Brain microvascular endothelial cell (primary cell): ENCODE results near the gene BABAM2.

ENCODE experiments used
- DNase-seq: peaks from one replicate; pipeline ENCODE4 v3.0.0-alpha.2; 2020
- H3K27ac ChIP-seq: fragments of 250-450 bp; sonication (Bioruptor Pico); 2 replicates; pipeline ENCODE4 v1.5.1; 2020; ENCODE audit warnings: mild to moderate bottlenecking, moderate library complexity
- H3K27me3 ChIP-seq: fragments of 250-450 bp; sonication (Bioruptor Pico); replicated peaks from 2 replicates; pipeline ENCODE4 v1.5.1; 2020; ENCODE audit warnings: mild to moderate bottlenecking
- H3K36me3 ChIP-seq: fragments of 250-450 bp; sonication (Bioruptor Pico); replicated peaks from 2 replicates; pipeline ENCODE4 v1.5.1; 2020; ENCODE audit warnings: mild to moderate bottlenecking
- H3K4me3 ChIP-seq: 2 replicates; pipeline ENCODE4 v1.5.1; 2011; ENCODE audit warnings: low read depth, mild to moderate bottlenecking, control low read depth, low read length, moderate library complexity
- CTCF ChIP-seq: IDR thresholded peaks from 2 replicates; pipeline ENCODE4 v1.5.1; 2011; ENCODE audit warnings: low read depth, mild to moderate bottlenecking, moderate library complexity, low read length, control low read depth, inconsistent platforms; ENCODE audit errors: missing control alignments
- in situ Hi-C: cut with HindIII; loops from 2 replicates; pipeline ENCODE4 v1.10.0; 2017; ENCODE audit warnings: low sequenced_read_pairs, low pct_ligation_motif_present

BABAM2 gene

GRCh38 chr2:28343971-28344715 lies 453.6 kb downstream of the BABAM2 start:
- H3K4me3 ChIP-seq, result no peak overlapping the region
- DNase-seq, result no peak
- H3K27ac ChIP-seq, result no peak overlapping the region
- H3K36me3 ChIP-seq, result no peaks in the 10 kb centered on the region
- in situ Hi-C loops, result no loop called here
- no peak for TF ChIP-seq CTCF
- no peaks in the 10 kb centered on the region for H3K27me3 ChIP-seq

GRCh38 chr2:28344756-28345373 lies 454.3 kb downstream of the BABAM2 start:
- TF ChIP-seq CTCF, result no peak
- in situ Hi-C loops, result no loop called here
- H3K4me3 ChIP-seq, result no peak overlapping the region
- DNase-seq, result no peak
- H3K36me3 ChIP-seq, result no peaks in the 10 kb centered on the region
- H3K27ac ChIP-seq, result no peak overlapping the region
- no peaks in the 10 kb centered on the region for H3K27me3 ChIP-seq

GRCh38 chr2:28345619-28346018 lies 455.1 kb downstream of the BABAM2 start:
- no peak for TF ChIP-seq CTCF
- no peak overlapping the region for H3K4me3 ChIP-seq
- H3K27ac ChIP-seq, result no peak overlapping the region
- DNase-seq, result no peak
- H3K36me3 ChIP-seq, result no peaks in the 10 kb centered on the region
- H3K27me3 ChIP-seq, result no peaks in the 10 kb centered on the region
- in situ Hi-C loops, result no loop called here

- no peaks in the 10 kb centered on the region for H3K27me3 ChIP-seq
- no peak overlapping the region for H3K27ac ChIP-seq
- H3K4me3 ChIP-seq, result no peak overlapping the region
- no peak for DNase-seq
- no peak for TF ChIP-seq CTCF
- no peaks in the 10 kb centered on the region for H3K36me3 ChIP-seq
- in situ Hi-C loops, result no loop called here
These were observed 456.1 kb downstream of the BABAM2 start for GRCh38 chr2:28346587-28346986.

- H3K27ac ChIP-seq, result no peak overlapping the region
- no peak for DNase-seq
These were observed 456.7 kb downstream of the BABAM2 start for GRCh38 chr2:28347193-28347592.

More at GRCh38 chr2:28347193-28347592, 456.7 kb downstream of the BABAM2 start:
- Histone ChIP-seq H3K36me3 (no peaks in the 10 kb centered on the region), H3K4me3 (no peak overlapping the region), H3K27me3 (no peaks in the 10 kb centered on the region)
- TF ChIP-seq CTCF, result no peak
- in situ Hi-C loops, result no loop called here
